OCI-LY1 (cell line): Measurements from ENCODE around the gene PACRG.

Experiments used
- CTCF ChIP-seq: fragments of 200-600 bp; sonication (generic), shearing (Covaris generic); IDR thresholded peaks from 2 replicates; pipeline ENCODE4 v1.5.1; 2017; ENCODE audit warnings: mild to moderate bottlenecking, antibody characterized with exemption, low read length, moderate library complexity, mixed read lengths
- EZH2 ChIP-seq: fragments of 200-600 bp; sonication (generic), shearing (Covaris generic); IDR thresholded peaks from 2 replicates; pipeline ENCODE4 v1.8.0; 2017; ENCODE audit warnings: borderline replicate concordance, mixed run types, mild to moderate bottlenecking, antibody characterized with exemption, low read length, moderate library complexity, mixed read lengths

GRCh38 chr6:162887981-162888689, 160.4 kb downstream of the PACRG start:
- TF ChIP-seq CTCF (no peak), EZH2 (no peak)
